ENCODE measurements around the gene DMRTA2.

DMRTA2 gene

DNA sequence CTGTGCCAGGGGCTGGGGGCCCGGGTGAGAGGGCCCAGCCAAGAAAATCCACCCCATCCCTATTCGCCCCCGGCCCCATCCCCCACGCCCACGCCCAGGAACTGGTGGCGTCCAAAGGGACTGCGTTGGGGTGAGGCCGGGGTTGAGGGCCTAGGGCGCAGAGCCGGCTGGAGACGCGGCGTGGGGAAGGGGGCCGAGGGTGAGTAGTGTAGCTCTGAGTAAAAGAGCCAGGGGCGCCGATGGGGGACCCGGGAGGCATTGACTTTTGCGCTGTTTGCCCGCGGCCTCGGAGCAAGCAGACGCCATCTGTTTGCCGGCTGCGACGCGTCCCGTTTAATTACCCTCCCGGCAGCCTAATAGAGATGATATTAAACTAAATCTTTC, 3.5 kb upstream of the DMRTA2 start:
- Histone ChIP-seq H3K4me1 (peaks cover 0 to 58% (median 46%) of the 10 kb centered on the region in 4 donors), H3K27me3 (peaks cover 0 to 100% of the 10 kb centered on the region in 2 donors)

DNA sequence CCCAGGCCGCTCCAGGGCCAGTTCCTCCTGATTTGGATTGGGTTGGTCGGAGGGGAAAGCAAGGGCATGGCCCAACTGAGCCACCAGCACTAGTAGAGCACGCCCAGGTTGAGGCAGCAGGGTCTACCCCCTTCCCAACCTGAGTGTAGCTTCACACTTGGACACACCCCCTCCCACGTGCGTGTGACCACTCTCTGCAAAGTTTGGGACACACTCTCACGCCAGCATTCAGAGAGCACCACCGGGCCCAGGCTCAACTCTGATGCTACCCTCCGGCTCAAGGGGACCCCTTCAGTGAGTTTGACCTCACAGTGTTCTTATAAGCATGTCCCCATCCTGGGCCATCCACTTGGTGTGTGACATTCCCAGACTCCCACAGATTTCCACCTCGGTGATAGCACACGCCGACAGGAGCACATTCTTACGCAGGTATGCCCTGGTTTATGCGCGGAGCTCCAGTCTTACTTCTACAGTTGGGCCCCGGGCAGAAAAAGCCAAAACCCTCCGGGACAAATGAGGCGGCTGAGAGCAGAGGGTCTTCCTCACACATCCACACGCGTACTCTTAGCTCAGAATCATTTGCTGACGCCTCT, 3.0 kb upstream of the DMRTA2 start:
- H3K4me3 ChIP-seq: no peak overlapping the region
- no peaks in the 10 kb centered on the region for H3K9me3 ChIP-seq
- H3K27ac ChIP-seq: no peak overlapping the region
- no peaks in the 10 kb centered on the region for H3K36me3 ChIP-seq
- H3K27me3 ChIP-seq: peaks cover 0 to 100% of the 10 kb centered on the region in 2 donors
- DNase-seq: no peak
- TF ChIP-seq, protein P1, sequence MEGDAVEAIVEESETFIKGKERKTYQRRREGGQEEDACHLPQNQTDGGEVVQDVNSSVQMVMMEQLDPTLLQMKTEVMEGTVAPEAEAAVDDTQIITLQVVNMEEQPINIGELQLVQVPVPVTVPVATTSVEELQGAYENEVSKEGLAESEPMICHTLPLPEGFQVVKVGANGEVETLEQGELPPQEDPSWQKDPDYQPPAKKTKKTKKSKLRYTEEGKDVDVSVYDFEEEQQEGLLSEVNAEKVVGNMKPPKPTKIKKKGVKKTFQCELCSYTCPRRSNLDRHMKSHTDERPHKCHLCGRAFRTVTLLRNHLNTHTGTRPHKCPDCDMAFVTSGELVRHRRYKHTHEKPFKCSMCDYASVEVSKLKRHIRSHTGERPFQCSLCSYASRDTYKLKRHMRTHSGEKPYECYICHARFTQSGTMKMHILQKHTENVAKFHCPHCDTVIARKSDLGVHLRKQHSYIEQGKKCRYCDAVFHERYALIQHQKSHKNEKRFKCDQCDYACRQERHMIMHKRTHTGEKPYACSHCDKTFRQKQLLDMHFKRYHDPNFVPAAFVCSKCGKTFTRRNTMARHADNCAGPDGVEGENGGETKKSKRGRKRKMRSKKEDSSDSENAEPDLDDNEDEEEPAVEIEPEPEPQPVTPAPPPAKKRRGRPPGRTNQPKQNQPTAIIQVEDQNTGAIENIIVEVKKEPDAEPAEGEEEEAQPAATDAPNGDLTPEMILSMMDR (IDR thresholded peaks at IDR 0.05): no peak
- intact Hi-C loops (cut with DNase I; ENCODE audit: low total_unique reads): no loop called here
- H3K4me1 ChIP-seq: peaks cover 0 to 60% (median 47%) of the 10 kb centered on the region in 4 donors

More for the DNA sequence above, 3.5 kb upstream of the DMRTA2 start:
- no peak for DNase-seq
- Histone ChIP-seq H3K9me3 (no peaks in the 10 kb centered on the region), H3K4me3 (no peak overlapping the region), H3K36me3 (no peaks in the 10 kb centered on the region), H3K27ac (no peak overlapping the region)
- TF ChIP-seq, protein P1 (IDR thresholded peaks at IDR 0.05): no peak
- intact Hi-C loops (cut with DNase I; ENCODE audit: low total_unique reads): no loop called here

DNA sequence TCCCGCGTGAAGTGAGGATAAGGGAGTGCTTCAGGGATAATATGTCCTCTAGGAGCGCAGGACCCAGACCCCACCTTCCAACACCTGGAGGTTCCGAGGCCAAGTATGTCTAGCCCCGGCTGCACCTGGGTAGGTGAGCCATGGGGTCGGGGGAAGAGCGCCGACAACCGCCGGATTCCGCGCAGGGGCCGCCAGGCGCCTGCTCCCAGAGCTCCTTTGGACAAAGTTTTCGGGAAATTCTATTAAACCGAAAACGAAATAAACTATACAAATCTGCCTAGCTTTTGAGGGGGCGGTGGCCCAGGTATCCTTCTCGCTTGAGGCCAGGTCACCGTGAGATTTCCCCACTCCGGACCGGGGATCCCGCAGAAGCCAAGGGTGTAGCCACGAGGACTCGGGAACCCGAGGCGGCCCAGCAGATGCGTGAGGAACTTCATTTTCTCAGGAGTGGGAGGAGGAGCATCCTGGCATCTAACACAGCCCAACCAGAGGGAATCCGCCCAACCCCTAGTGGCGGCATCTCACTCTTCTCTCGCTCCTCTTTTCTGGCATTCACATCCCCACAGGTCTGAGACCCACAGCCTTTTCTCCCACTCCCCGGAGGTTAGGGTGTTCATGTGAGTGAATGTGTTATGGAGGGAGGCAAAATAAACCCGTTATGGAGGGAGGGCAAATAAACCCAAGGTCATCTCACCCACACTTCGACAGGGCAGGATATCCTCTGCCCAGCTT, 2.3 kb upstream of the DMRTA2 start:
- no peak for DNase-seq
- no peaks in the 10 kb centered on the region for H3K36me3 ChIP-seq
- intact Hi-C loops (cut with DNase I; ENCODE audit: low total_unique reads): no loop called here
- H3K4me3 ChIP-seq: no peak overlapping the region
- H3K27ac ChIP-seq: no peak overlapping the region
- H3K4me1 ChIP-seq: peaks cover 0 to 66% (median 53%) of the 10 kb centered on the region in 4 donors
- no peaks in the 10 kb centered on the region for H3K9me3 ChIP-seq
- peaks cover 0 to 100% of the 10 kb centered on the region in 2 donors for H3K27me3 ChIP-seq
- TF ChIP-seq, protein P1 (IDR thresholded peaks at IDR 0.05): no peak

DNA sequence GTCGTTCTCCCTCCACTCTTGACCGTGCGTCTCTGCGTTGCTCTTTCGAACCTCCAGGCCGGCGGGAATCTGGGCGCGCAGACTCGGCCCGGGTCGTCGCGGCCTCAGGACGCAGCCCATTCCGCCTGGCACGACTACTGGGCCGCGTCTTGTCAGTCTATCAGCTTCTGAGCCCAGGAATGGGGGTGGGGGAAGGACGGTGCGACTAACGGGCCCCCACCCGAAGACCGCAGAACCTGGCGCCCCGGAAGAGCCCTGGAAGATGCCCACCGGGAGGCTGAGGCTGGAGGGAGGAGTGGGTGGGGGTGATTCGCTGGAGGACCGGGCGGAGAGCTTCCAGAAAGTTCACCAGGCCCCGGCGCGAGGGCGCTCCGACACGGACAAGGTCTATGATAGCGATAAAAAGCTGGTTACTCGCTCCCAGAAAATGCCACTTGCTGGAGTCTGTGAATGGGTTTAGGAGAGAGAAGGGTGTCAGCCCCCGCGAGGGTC, 1.7 kb upstream of the DMRTA2 start:
- peak overlapping the region; percentile 7 to 42 for H3K4me3 ChIP-seq
- no peak overlapping the region for H3K27ac ChIP-seq
- TF ChIP-seq, protein P1 (IDR thresholded peaks at IDR 0.05): no peak
- H3K27me3 ChIP-seq: peaks cover 0 to 100% of the 10 kb centered on the region in 2 donors
- no peaks in the 10 kb centered on the region for H3K9me3 ChIP-seq
- DNase-seq: no peak
- no peaks in the 10 kb centered on the region for H3K36me3 ChIP-seq
- peaks cover 0 to 71% (median 55%) of the 10 kb centered on the region in 4 donors for H3K4me1 ChIP-seq
- intact Hi-C loops (cut with DNase I; ENCODE audit: low total_unique reads): no loop called here

DNA sequence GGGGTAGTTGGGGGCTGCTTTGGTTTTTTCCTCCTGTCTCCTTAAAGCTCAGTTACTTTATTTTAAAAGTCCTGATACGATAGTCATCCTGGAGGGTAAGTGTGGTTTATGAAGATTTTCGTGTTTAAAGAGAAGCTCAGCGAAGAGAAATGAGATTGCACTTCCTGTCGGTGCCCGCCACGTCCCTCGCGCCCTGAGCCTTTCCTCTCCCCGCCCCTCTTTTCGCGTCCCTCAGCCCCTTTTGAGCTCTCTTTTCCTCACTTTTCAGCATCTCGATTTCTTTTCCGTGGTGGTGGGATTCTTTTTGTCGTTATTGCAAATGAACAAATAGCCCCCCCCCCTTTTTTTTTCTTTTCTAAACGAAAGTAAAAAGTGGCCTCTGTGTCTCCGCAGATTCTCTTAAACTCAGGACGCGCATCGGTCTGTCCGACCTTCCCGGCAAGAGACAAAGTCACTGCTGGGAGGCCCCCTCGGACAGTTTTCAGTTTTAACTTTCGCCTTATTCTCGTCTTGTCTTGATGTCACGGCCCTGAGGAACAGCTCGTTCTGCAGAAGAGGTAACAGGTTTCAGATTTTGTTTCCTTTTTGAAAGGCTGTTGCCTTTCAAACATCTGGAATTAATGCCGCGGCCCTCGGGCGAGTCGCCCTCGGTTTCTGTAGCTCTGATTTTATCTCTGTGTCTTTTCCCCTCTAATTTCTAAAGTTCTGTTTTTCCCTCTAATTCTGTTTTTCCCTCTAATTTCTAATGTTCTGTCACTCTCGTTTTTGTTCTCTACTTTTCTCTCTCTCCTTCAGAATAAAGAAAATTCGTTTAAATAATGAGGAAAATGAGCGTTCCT, 1.0 kb upstream of the DMRTA2 start:
- no peak overlapping the region for H3K27ac ChIP-seq
- TF ChIP-seq, protein P1 (IDR thresholded peaks at IDR 0.05): no peak
- H3K4me1 ChIP-seq: peaks cover 0 to 75% (median 60%) of the 10 kb centered on the region in 4 donors
- H3K27me3 ChIP-seq: peaks cover 0 to 100% of the 10 kb centered on the region in 2 donors
- no peaks in the 10 kb centered on the region for H3K9me3 ChIP-seq
- no peak for DNase-seq
- H3K4me3 ChIP-seq: peak overlapping the region; percentile 27 to 42
- H3K36me3 ChIP-seq: no peaks in the 10 kb centered on the region
- intact Hi-C loops (cut with DNase I; ENCODE audit: low total_unique reads): no loop called here

Data from tibial artery (tissue), 4 donors.